Prostate gland (tissue), 2 donors: Measurements from ENCODE around the gene TACR2. TPM values are rescaled to one million over a fixed set of nuclear protein-coding genes. Genes with fewer than 3 reads are reported as not detected.

Source experiments
- DNase-seq: peaks from one replicate; pipeline ENCODE4 v3.0.0-alpha.2; 2019; ENCODE audit warnings: low spot score
- H3K27ac ChIP-seq, 2 donors: fragments of 200-600 bp; sonication (generic); 2 replicates each; pipeline ENCODE4 v1.5.1; 2017 to 2019
- H3K27me3 ChIP-seq: fragments of 200-600 bp; sonication (generic); replicated peaks from 2 replicates; pipeline ENCODE4 v1.5.1; 2019; ENCODE audit not compliant: insufficient read depth
- H3K36me3 ChIP-seq, 2 donors: fragments of 200-600 bp; sonication (generic); 1 replicate in 1 of 2; 2 replicates in 1 of 2; pipeline versions ENCODE4 v1.5.1 to v1.8.1; 2017 to 2019
- H3K4me1 ChIP-seq: fragments of 200-600 bp; sonication (generic); replicated peaks from 2 replicates; pipeline ENCODE4 v1.5.1; 2019
- H3K4me3 ChIP-seq, 2 donors: fragments of 200-600 bp; sonication (generic); 2 replicates each; pipeline ENCODE4 v1.5.1; 2017 to 2019
- H3K9me3 ChIP-seq: fragments of 200-600 bp; sonication (generic); 2 replicates; pipeline ENCODE4 v1.5.1; 2017
- POLR2A ChIP-seq: fragments of 450-650 bp; IDR thresholded peaks from one replicate; pipeline ENCODE4 v1.6.1; 2016; ENCODE audit warnings: antibody characterized with exemption, mild to moderate bottlenecking
- POLR2AphosphoS5 ChIP-seq: sonication (generic); formaldehyde crosslinking; IDR thresholded peaks from one replicate; pipeline ENCODE4 v1.6.1; 2017; ENCODE audit warnings: antibody characterized with exemption
- WGBS: methylation state at CpG from one replicate; pipeline ENCODE4 v1.1.5; 2018; 5-methylcytosine and 5-hydroxymethylcytosine counted together
- intact Hi-C: fragments of 100-400 bp; cut with DNase I; formaldehyde crosslinking; loops from one replicate; pipeline ENCODE4 v1.14.2; 2022
- total RNA-seq, 2 donors: library from RNA; depleted of rRNA; stranded (reverse); fragments of >200 nt; gene quantifications; one replicate each; pipeline ENCODE4 v1.1.0, GENCODE V29; 2016
- TF ChIP-seq, protein P1 (sequence below), 4 experiments: fragments of 200-600 bp in 2 of 4; fragments of 450-650 bp in 2 of 4; sonication (generic) in 2 of 4; IDR thresholded peaks; 1 replicate in 3 of 4; 2 replicates in 1 of 4; pipeline ENCODE4 v1.5.1; 2016 to 2019; ENCODE audit warnings: antibody characterized with exemption in 4 of 4, mild to moderate bottlenecking in 2 of 4, moderate library complexity in 2 of 4

Gene TACR2
- total RNA-seq, 2 donors from 2014 or later: 0.77 to 2.4 TPM

DNA sequence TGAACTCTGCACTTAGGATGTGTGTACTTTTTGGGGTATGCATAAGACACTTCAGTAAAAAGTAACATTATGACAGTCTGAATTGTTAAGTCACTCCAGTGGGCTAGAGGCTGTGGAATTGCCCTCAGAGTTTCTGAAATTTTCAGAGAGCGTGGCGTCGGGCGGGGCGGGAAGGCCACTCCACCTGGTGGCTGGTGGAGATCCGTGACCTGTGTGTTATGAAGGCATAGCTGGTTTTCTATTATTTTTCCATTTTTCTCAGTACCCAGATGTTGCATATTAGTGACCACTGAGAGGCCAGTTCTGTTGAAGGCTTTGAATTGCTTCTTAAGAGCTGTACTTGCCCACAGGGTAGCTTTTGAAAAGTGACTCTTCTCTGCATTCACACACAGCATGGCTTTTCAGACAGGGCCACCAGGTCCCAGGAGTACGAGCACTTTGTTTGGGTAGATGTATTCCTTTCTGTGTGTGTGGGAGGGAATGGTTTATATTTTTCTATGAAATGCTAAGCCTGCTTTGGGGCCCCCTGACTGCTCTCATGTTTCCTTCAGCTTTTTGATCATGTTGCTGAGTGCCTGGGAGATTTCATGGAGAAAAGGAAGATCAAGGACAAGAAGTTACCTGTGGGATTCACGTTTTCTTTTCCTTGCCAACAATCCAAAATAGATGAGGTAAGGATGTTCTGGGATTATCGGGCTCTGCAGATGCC lies 52.3 kb downstream of the TACR2 start:
- Histone ChIP-seq H3K27ac (peak overlapping the region in 1 of 2 donors; percentile 86), H3K36me3 (peaks cover 0 to 4% of the 10 kb centered on the region in 2 donors), H3K9me3 (no peaks in the 10 kb centered on the region), H3K4me3 (no peak overlapping the region), H3K27me3 (no peaks in the 10 kb centered on the region), H3K4me1 (peaks cover 31% of the 10 kb centered on the region)
- TF ChIP-seq, protein P1, sequence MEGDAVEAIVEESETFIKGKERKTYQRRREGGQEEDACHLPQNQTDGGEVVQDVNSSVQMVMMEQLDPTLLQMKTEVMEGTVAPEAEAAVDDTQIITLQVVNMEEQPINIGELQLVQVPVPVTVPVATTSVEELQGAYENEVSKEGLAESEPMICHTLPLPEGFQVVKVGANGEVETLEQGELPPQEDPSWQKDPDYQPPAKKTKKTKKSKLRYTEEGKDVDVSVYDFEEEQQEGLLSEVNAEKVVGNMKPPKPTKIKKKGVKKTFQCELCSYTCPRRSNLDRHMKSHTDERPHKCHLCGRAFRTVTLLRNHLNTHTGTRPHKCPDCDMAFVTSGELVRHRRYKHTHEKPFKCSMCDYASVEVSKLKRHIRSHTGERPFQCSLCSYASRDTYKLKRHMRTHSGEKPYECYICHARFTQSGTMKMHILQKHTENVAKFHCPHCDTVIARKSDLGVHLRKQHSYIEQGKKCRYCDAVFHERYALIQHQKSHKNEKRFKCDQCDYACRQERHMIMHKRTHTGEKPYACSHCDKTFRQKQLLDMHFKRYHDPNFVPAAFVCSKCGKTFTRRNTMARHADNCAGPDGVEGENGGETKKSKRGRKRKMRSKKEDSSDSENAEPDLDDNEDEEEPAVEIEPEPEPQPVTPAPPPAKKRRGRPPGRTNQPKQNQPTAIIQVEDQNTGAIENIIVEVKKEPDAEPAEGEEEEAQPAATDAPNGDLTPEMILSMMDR (IDR thresholded peaks at IDR 0.05): no peak
- TF ChIP-seq POLR2A (no peak), POLR2AphosphoS5 (no peak)
- intact Hi-C loops: loop anchor here (5.0 kb wide), 1 partner anchor 47 kb away; no protein-coding TSS in a partner anchor
- no peak for DNase-seq
- WGBS: 84% methylated on average over 9 of the region's 9 CpGs

- TF ChIP-seq POLR2AphosphoS5 (no peak), POLR2A (no peak)
- TF ChIP-seq, protein P1 (IDR thresholded peaks at IDR 0.05): no peak
These were observed 53.1 kb downstream of the TACR2 start for GRCh38 chr10:69363666-69364065.

DNA sequence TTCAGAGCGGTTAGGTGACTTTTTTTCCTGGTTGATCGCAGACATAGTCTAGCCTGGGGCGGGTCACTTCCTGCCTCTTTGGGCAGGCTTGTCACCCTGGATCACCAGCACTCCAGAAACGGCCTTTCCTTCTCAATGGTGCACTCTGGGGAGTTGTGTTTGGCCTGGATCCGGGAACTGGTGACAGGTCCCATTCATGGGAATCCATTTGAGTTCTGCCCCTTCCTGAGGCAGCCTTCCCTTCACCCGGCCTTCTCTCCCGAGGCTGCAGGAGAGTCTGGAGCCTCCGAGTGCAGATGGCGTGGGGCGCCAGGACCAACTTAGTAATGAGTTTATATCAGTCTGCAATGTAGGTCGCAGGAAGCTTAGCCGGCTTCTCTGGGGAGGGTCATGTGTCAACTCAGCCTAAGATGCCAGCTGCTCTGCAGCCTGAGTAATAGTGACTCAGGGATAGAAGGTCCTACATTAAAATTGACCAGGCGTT lies 54.2 kb downstream of the TACR2 start:
- 46% methylated on average over 13 of the region's 13 CpGs for WGBS
- Histone ChIP-seq H3K36me3 (no peaks in the 10 kb centered on the region), H3K9me3 (no peaks in the 10 kb centered on the region), H3K4me3 (no peak overlapping the region), H3K27ac (peak overlapping the region; percentile 77 to 86), H3K27me3 (no peaks in the 10 kb centered on the region), H3K4me1 (peaks cover 31% of the 10 kb centered on the region)
- DNase-seq: peak; percentile 65
- TF ChIP-seq POLR2A: no peak
- TF ChIP-seq, protein P1 (IDR thresholded peaks at IDR 0.05): no peak
- TF ChIP-seq POLR2AphosphoS5: no peak
- intact Hi-C loops: loop anchor here (5.0 kb wide), 1 partner anchor 45 kb away; no protein-coding TSS in a partner anchor

More at GRCh38 chr10:69363666-69364065, 53.1 kb downstream of the TACR2 start:
- Histone ChIP-seq H3K36me3 (peaks cover 0 to 3% of the 10 kb centered on the region in 2 donors), H3K27me3 (no peaks in the 10 kb centered on the region), H3K27ac (peak overlapping the region; percentile 77 to 86), H3K4me1 (peaks cover 31% of the 10 kb centered on the region), H3K4me3 (no peak overlapping the region), H3K9me3 (no peaks in the 10 kb centered on the region)
- no peak for DNase-seq
- 84% methylated on average over 5 of the region's 5 CpGs for WGBS
- intact Hi-C loops: loop anchor here (5.0 kb wide), 1 partner anchor 46 kb away; no protein-coding TSS in a partner anchor

- Histone ChIP-seq H3K27me3 (no peaks in the 10 kb centered on the region), H3K36me3 (no peaks in the 10 kb centered on the region), H3K4me1 (peaks cover 21% of the 10 kb centered on the region), H3K27ac (peak overlapping the region; percentile 77 to 86), H3K4me3 (no peak overlapping the region), H3K9me3 (no peaks in the 10 kb centered on the region)
- intact Hi-C loops: loop anchor here (5.0 kb wide), 1 partner anchor 44 kb away; no protein-coding TSS in a partner anchor
- TF ChIP-seq, protein P1 (IDR thresholded peaks at IDR 0.05): no peak
- TF ChIP-seq POLR2A (no peak), POLR2AphosphoS5 (no peak)
- no peak for DNase-seq
- 82% methylated on average over 2 of the region's 2 CpGs for WGBS
These were observed 55.5 kb downstream of the TACR2 start for GRCh38 chr10:69361303-69361614.
